Epithelial cell of proximal tubule (primary cell): ENCODE data around the gene PRPF31. TPM values are rescaled to one million over a fixed set of nuclear protein-coding genes. Genes with fewer than 3 reads are reported as not detected.

Experiments
- DNase-seq: peaks from one replicate; pipeline ENCODE4 v3.0.0-alpha.2; 2011; ENCODE audit warnings: low read depth
- H3K4me3 ChIP-seq: 2 replicates; pipeline ENCODE4 v1.5.1; 2011; ENCODE audit warnings: low read depth, mild to moderate bottlenecking, low read length
- total RNA-seq: library from RNA; depleted of rRNA; stranded (reverse); fragments of >200 nt; gene quantifications from 2 replicates; pipeline ENCODE4 v1.2.3, GENCODE V29; 2015
- TF ChIP-seq, protein P1 (sequence below): conservative IDR thresholded peaks from 2 replicates; pipeline ENCODE4 v1.5.1; 2012; ENCODE audit warnings: low read depth, mild to moderate bottlenecking, low read length

PRPF31 gene
- total RNA-seq, result 64.3 and 111 TPM in 2 replicates

- DNase-seq, result peak; percentile 89
- TF ChIP-seq, protein P1, sequence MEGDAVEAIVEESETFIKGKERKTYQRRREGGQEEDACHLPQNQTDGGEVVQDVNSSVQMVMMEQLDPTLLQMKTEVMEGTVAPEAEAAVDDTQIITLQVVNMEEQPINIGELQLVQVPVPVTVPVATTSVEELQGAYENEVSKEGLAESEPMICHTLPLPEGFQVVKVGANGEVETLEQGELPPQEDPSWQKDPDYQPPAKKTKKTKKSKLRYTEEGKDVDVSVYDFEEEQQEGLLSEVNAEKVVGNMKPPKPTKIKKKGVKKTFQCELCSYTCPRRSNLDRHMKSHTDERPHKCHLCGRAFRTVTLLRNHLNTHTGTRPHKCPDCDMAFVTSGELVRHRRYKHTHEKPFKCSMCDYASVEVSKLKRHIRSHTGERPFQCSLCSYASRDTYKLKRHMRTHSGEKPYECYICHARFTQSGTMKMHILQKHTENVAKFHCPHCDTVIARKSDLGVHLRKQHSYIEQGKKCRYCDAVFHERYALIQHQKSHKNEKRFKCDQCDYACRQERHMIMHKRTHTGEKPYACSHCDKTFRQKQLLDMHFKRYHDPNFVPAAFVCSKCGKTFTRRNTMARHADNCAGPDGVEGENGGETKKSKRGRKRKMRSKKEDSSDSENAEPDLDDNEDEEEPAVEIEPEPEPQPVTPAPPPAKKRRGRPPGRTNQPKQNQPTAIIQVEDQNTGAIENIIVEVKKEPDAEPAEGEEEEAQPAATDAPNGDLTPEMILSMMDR, result no peak
- peak within 1 kb of the TSS; percentile 62 for H3K4me3 ChIP-seq
Observed at GRCh38 chr19:54115109-54116063, at the start of gene PRPF31, which contains the start of gene TFPT. Gene PRPF31 (plus strand): TSS chr19:54115754. CDS start chr19:54118279, 2,525 bp downstream. Gene TFPT (minus strand): TSS chr19:54115657. CDS start chr19:54115269, 388 bp downstream.

DNA sequence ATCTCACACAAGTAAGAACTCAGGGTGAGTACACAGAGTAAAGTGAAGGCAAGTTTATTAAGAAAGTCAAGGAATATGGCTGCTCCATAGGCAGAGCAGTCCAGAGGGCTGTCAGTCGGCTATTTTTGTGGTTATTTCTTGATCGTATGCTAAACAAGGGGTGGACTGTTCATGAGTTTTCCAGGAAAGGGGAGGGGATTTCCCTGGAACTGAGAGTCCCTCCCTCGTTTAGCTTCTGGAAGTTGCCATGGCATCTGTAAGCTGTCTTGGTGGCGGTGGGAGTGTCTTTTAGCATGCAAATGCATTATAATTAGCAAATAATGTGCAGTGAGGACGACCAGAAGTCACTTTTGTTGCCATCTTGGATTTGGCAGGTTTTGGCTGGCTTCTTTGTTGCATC lies 46.1 kb upstream of the PRPF31 start:
- DNase-seq, result no peak
- TF ChIP-seq, protein P1, result no peak
- H3K4me3 ChIP-seq, result no peak overlapping the region

DNA sequence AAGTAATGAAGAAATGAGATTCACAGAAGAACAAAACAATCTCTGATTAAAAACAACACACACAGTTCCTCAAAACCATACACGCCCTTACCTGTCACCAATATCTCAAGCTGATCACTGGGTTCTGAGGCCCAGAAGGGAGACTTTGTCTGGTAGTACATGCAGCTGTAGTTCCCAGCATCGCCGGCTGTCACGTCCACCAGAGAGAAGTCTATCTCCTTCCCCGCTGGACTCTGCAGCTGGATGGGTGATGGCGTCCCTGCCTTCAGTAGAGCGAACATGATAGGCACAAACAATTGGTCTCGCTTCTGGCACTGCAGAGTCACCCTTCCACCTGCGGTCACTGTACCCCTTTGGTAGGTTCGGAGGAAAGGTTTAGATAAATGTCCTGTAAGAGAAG lies 41.7 kb upstream of the PRPF31 start:
- DNase-seq, result no peak
- TF ChIP-seq, protein P1, result no peak

GRCh38 chr19:54074851-54075250 lies 40.7 kb upstream of the PRPF31 start:
- TF ChIP-seq, protein P1, result no peak
- DNase-seq, result no peak
- H3K4me3 ChIP-seq, result no peak overlapping the region

More for the DNA sequence above, 41.7 kb upstream of the PRPF31 start:
- H3K4me3 ChIP-seq, result no peak overlapping the region

DNA sequence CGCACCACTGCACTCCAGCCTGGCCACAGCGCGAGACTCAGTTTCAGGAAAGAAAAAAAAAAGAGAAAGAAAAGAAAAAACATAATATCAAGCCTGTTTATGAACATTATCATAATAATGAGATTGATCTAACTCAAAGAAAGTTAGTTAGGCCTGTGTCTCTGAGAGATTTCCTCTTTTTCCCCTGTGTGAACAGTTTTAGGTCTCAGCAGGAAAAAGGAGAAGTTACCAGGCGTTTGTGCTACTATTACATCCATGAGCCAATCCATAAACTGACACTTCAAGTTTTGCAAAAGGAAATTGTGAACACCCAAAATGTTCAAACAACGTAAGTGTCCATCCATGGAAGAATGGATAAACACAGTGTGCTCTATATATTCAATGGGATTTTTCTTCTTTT lies 38.2 kb upstream of the PRPF31 start:
- no peak for DNase-seq
- TF ChIP-seq, protein P1, result no peak
- no peak overlapping the region for H3K4me3 ChIP-seq

- DNase-seq, result no peak
- H3K4me3 ChIP-seq, result no peak within 1 kb of the TSS
- TF ChIP-seq, protein P1, result no peak
Observed at GRCh38 chr19:54081032-54081431, 34.5 kb upstream of the PRPF31 start, which contains the start of gene TARM1. Gene TARM1 (minus strand): TSS chr19:54081365. CDS start chr19:54081340, 25 bp downstream.
